Measurements from ENCODE around the gene TRAF1. TPM values are rescaled to one million over a fixed set of nuclear protein-coding genes. Genes with fewer than 3 reads are reported as not detected.

Gene TRAF1
- total RNA-seq, 1 donor from 2014 or later = 7.1 TPM

GRCh38 chr9:120893611-120894307 lies 32.8 kb downstream of the TRAF1 start:
- H3K9me3 Mint-ChIP-seq (ENCODE audit: unreplicated experiment) = no peaks in the 10 kb centered on the region
- no peak overlapping the region for H3K4me3 Mint-ChIP-seq (ENCODE audit: unreplicated experiment)
- no peak for DNase-seq (ENCODE audit: extremely low spot score, unreplicated experiment)
- H3K4me1 Mint-ChIP-seq (ENCODE audit: unreplicated experiment) = peaks cover 31% of the 10 kb centered on the region
- no peak for TF ChIP-seq CTCF (IDR thresholded peaks at IDR 0.05)
- H3K27ac Mint-ChIP-seq (ENCODE audit: unreplicated experiment) = no peak overlapping the region
- no peaks in the 10 kb centered on the region for H3K36me3 Mint-ChIP-seq (ENCODE audit: unreplicated experiment)
- no peaks in the 10 kb centered on the region for H3K27me3 Mint-ChIP-seq (ENCODE audit: unreplicated experiment)

DNA sequence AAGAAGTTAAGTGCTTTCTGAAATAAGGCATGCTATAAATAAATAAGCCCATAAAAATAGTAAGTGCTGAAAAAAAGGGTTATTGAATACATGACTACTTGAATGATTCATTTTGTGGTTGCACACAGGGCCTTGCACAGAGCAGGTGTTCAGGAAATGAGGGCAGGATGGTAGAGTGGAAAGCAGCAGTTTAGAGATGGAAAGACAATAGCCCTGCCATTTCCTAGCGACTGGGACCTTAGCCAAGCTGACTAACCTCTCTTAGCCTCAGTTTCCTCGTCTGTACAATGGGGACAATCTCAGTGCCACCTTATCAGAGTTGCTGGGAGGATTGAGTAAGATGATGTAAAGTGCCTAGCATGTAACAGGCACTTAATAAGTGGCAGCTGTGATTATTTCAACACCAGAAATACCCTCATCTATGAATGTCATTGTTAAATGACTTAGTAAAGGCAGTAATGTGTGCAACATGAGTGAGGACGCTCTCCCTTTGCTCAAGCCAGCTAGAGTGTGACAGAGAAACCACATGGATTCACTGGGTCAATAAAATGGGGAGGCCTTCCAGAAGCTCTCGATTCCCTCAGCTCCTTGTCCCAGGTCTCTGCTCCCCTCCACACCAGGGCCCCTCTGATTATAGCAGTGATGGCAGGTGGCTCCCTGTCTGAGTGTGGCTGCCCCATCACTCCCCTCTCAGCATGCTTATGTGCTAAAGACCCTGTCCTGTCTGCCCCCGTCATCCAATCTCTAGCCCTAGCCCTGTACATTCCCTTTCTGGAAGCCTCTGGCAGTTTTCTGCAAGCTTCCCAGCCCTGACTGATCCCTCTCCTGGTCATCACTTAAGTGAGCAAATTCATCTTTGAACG lies 33.6 kb downstream of the TRAF1 start:
- Mint-ChIP-seq H3K4me3 (ENCODE audit: unreplicated experiment) (no peak overlapping the region), H3K9me3 (ENCODE audit: unreplicated experiment) (no peaks in the 10 kb centered on the region), H3K4me1 (ENCODE audit: unreplicated experiment) (peaks cover 31% of the 10 kb centered on the region), H3K27ac (ENCODE audit: unreplicated experiment) (no peak overlapping the region), H3K27me3 (ENCODE audit: unreplicated experiment) (no peaks in the 10 kb centered on the region), H3K36me3 (ENCODE audit: unreplicated experiment) (no peaks in the 10 kb centered on the region)
- no peak for DNase-seq (ENCODE audit: extremely low spot score, unreplicated experiment)
- no peak for TF ChIP-seq CTCF (IDR thresholded peaks at IDR 0.05)

DNA sequence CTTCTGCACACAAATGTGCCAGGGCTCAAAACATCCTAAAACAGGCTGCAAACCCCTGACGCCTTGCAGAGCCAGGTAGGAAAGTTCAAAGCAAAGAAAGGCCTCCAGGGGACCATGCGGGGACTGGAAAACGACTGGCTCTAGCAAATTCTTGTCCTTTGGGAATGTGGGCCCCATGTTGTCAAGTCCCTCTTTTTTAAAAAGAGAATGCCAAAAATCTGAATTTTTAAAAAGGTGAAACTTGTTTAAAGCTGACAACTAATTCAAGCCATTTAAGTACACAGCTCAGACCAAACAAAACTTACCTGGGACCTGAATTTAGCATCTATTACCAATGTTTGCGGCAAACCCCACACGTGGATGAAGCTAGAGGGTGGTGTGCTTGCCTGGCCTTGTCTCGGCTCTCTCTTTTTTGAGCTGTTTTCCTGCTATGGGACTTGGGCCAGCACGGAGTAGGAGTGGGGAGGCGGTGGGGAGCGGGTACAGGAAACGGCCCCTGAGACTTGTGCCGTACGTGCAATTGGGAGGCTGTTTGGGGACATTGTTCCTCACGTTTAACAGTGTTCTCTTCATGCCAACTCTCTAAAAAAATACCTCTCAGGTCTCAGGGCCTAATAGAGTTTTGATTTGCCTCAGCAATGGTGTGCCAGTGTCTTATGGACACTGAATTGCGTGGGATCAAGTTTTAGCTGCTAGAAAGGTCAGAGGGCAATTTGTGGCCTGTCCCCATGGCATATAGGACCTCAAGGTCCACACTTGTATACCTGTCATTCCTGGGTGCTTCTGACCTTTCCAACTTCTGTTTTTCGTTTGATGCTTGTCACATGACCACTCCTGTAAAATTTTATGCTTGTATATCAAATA lies 34.5 kb downstream of the TRAF1 start:
- Mint-ChIP-seq H3K9me3 (ENCODE audit: unreplicated experiment) (no peaks in the 10 kb centered on the region), H3K27ac (ENCODE audit: unreplicated experiment) (no peak overlapping the region), H3K27me3 (ENCODE audit: unreplicated experiment) (no peaks in the 10 kb centered on the region), H3K36me3 (ENCODE audit: unreplicated experiment) (no peaks in the 10 kb centered on the region), H3K4me1 (ENCODE audit: unreplicated experiment) (peaks cover 29% of the 10 kb centered on the region), H3K4me3 (ENCODE audit: unreplicated experiment) (no peak overlapping the region)
- DNase-seq (ENCODE audit: extremely low spot score, unreplicated experiment) = no peak
- TF ChIP-seq CTCF (IDR thresholded peaks at IDR 0.05) = no peak

GRCh38 chr9:120891245-120891883 lies 35.2 kb downstream of the TRAF1 start:
- TF ChIP-seq CTCF (IDR thresholded peaks at IDR 0.05) = no peak
- Mint-ChIP-seq H3K36me3 (ENCODE audit: unreplicated experiment) (no peaks in the 10 kb centered on the region), H3K4me3 (ENCODE audit: unreplicated experiment) (no peak overlapping the region), H3K27me3 (ENCODE audit: unreplicated experiment) (no peaks in the 10 kb centered on the region), H3K27ac (ENCODE audit: unreplicated experiment) (no peak overlapping the region), H3K9me3 (ENCODE audit: unreplicated experiment) (no peaks in the 10 kb centered on the region), H3K4me1 (ENCODE audit: unreplicated experiment) (peaks cover 29% of the 10 kb centered on the region)
- DNase-seq (ENCODE audit: extremely low spot score, unreplicated experiment) = no peak

Measured in osteocyte (in vitro differentiated cells).